HG02610 (cell line): ENCODE measurements around the gene SCUBE3.
A peak's percentile ranks its signal among the peaks of the same experiment; 100 is the strongest.

ENCODE experiments used
- ATAC-seq: cut with Tn5 transposase; IDR thresholded peaks from one replicate; pipeline ENCODE4 v1.9.1; 2021; ENCODE audit warnings: mild to moderate bottlenecking, moderate library complexity; ENCODE audit not compliant: unreplicated experiment

Gene SCUBE3

DNA sequence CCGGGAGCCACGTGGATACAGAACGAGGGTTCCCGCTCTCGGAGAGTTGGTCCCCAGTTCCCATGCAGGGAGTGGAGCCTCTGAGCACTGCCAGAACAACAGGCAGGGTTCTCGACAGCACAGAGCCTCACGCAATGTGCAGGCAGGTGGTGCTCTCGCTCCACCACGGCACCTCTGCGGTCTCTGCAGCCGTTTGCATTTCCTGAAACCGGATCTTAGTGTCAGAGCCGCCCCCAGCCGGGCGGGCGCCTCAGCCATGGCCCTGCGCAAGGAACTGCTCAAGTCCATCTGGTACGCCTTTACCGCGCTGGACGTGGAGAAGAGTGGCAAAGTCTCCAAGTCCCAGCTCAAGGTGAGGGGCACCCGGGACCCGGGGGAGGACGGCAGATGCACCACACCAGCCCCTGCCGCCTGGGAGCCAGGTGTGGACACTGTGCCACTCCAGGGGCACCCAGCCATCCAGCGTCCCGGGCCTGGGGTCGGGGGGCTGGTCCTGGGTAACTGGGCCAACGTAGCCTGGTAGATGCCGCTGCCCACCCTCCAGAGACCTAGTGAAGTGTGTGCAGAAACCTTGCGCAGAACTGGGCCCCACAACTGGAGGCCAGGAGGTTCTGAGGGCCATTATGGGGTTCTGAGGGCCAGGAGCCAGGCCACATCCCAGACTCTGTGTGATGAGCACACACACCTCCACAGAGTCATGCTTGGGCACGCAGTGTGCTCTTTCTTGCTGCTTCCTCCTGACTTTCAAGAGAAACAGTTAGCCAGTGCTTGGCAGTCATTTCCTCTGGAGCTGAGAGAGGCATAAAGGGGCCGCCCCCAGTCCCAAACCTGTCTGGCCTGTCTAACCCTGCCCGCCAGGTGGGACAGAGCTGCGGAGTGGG, 84.1 kb downstream of the SCUBE3 start, which contains the start of gene DEF6:
Gene DEF6, plus strand, starts transcription at position 218 of the 881 bp plus-strand sequence. Its CDS starts 39 bp downstream, at position 257.
- peak; percentile 80 for ATAC-seq

DNA sequence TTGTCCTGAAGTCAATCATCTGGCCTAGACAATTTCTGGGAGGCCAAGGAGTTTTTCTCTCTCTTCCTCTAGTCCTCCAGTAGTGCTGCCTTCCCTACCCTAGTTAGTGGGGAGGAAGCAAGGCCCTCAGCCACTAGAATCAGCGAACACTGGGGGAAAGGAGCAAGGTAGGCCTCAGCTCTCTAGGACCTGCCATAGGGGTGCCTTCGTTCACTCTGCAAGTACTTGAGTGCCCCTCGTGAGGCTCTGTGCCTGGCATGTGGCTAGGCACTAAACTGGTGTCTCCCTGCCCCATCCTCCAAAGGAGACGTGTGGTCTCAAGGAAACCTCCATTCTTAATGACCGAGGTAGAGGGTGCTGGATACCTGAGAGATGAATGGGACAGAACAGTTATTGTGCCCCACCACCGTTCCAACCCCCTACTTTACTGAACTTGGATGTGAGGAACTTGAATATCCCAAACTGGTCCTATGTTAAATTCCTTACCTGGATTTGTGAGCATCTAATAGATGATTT, 84.9 kb downstream of the SCUBE3 start:
- no peak for ATAC-seq

DNA sequence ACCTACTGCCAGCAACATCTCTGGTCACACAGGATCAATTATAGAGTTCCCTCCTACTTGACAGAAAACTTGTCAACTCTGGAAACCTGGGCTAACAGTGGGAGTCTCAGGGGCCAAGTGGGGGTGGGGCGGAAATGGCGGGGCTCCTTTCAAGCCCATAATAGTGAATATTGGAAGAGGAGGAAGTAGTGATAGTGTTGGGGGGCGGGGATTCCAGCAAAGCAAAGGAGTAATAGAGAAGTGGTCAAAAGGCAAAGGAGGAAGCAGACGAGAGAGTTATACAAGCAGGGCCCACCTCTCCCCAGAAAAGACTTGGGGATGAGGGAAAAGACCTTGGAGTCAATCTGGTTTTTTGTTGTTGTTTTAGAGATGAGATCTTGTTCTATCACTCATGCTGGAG, 85.9 kb downstream of the SCUBE3 start:
- no peak for ATAC-seq

GRCh38 chr6:35300848-35301247, 87.1 kb downstream of the SCUBE3 start:
- ATAC-seq = no peak
